Measurements from ENCODE around the gene STON2. TPM values are rescaled to one million over a fixed set of nuclear protein-coding genes. Genes with fewer than 3 reads are reported as not detected.

The STON2 gene
- total RNA-seq, 1 experiment from 2014 or later = 0.36 TPM

DNA sequence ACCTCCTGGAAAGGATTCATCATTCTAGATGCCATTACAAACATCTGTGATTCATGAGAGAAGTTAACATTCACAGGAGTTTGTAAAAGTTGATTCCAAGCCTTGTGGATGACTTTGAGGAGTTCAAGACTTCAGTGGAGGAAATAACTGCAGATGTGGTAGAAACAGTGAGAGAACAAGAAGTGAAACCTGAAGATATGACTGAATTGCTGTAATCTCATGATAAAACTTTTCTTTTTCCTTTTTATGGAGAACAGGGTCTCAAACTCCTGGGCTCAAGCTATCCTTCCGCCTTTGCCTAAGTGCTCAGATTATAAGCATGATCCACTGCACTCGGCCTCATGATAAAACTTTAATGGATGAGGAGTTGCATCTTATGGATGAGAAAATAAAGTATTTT lies 114.9 kb downstream of the STON2 start:
- no peak overlapping the region for H3K27ac ChIP-seq (ENCODE audit: low read length)
- ChIA-PET CTCF (no interaction called here), POLR2A (no interaction called here)
- no peaks in the 10 kb centered on the region for H3K9me3 ChIP-seq (ENCODE audit: control insufficient read depth, insufficient read depth, low read depth, low read length)
- no peak overlapping the region for H3K4me3 ChIP-seq (ENCODE audit: low read depth in 2 of 2, low read length in 2 of 2)
- TF ChIP-seq, protein P1, sequence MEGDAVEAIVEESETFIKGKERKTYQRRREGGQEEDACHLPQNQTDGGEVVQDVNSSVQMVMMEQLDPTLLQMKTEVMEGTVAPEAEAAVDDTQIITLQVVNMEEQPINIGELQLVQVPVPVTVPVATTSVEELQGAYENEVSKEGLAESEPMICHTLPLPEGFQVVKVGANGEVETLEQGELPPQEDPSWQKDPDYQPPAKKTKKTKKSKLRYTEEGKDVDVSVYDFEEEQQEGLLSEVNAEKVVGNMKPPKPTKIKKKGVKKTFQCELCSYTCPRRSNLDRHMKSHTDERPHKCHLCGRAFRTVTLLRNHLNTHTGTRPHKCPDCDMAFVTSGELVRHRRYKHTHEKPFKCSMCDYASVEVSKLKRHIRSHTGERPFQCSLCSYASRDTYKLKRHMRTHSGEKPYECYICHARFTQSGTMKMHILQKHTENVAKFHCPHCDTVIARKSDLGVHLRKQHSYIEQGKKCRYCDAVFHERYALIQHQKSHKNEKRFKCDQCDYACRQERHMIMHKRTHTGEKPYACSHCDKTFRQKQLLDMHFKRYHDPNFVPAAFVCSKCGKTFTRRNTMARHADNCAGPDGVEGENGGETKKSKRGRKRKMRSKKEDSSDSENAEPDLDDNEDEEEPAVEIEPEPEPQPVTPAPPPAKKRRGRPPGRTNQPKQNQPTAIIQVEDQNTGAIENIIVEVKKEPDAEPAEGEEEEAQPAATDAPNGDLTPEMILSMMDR (IDR thresholded peaks at IDR 0.05) = no peak
- TF ChIP-seq TCF7L2 (IDR thresholded peaks at IDR 0.05; ENCODE audit: low read depth, low read length) (no peak), POLR2AphosphoS5 (IDR thresholded peaks at IDR 0.05; ENCODE audit: low read depth, low read length) (no peak)
- H3K4me1 ChIP-seq (ENCODE audit: control insufficient read depth, insufficient read depth, low read length) = no peaks in the 10 kb centered on the region
- in situ Hi-C loops (cut with HindIII; ENCODE audit: low pct_unique_long_range_greater_than_20kb, low sequenced_read_pairs) = no loop called here
- ATAC-seq (no peak), DNase-seq (ENCODE audit: low read depth, low spot score) (no peak)
- no TSS peak for BruUV-seq (replicated peaks)
- intact Hi-C loops (cut with micrococcal nuclease; ENCODE audit: unreplicated experiment) = no loop called here
- H3K36me3 ChIP-seq (ENCODE audit: control insufficient read depth, insufficient read depth, low read length) = no peaks in the 10 kb centered on the region
- H3K27me3 ChIP-seq (ENCODE audit: control insufficient read depth, insufficient read depth, low read length) = no peaks in the 10 kb centered on the region

GRCh38 chr14:81281332-81281731 lies 118.8 kb downstream of the STON2 start:
- in situ Hi-C loops (cut with HindIII; ENCODE audit: low pct_unique_long_range_greater_than_20kb, low sequenced_read_pairs) = no loop called here
- Histone ChIP-seq H3K4me3 (ENCODE audit: low read depth in 2 of 2, low read length in 2 of 2) (no peak overlapping the region), H3K36me3 (ENCODE audit: control insufficient read depth, insufficient read depth, low read length) (no peaks in the 10 kb centered on the region), H3K9me3 (ENCODE audit: control insufficient read depth, insufficient read depth, low read depth, low read length) (no peaks in the 10 kb centered on the region), H3K27me3 (ENCODE audit: control insufficient read depth, insufficient read depth, low read length) (no peaks in the 10 kb centered on the region), H3K27ac (ENCODE audit: low read length) (no peak overlapping the region), H3K4me1 (ENCODE audit: control insufficient read depth, insufficient read depth, low read length) (no peaks in the 10 kb centered on the region)
- BruUV-seq (replicated peaks) = no TSS peak
- CTCF ChIA-PET = no interaction called here
- no peak for ATAC-seq
- TF ChIP-seq TCF7L2 (IDR thresholded peaks at IDR 0.05; ENCODE audit: low read depth, low read length) (no peak), POLR2AphosphoS5 (IDR thresholded peaks at IDR 0.05; ENCODE audit: low read depth, low read length) (no peak), SIN3A (IDR thresholded peaks at IDR 0.05; ENCODE audit: borderline replicate concordance, insufficient read depth, low read depth, low read length) (no peak), REST (IDR thresholded peaks at IDR 0.05; ENCODE audit: insufficient read depth in 1 of 2, low read depth in 2 of 2, low read length in 1 of 2) (no peak)
- TF ChIP-seq, protein P1 (IDR thresholded peaks at IDR 0.05) = no peak
- intact Hi-C loops (cut with micrococcal nuclease; ENCODE audit: unreplicated experiment) = no loop called here
- POLR2A ChIA-PET = no interaction called here
- DNase-seq (ENCODE audit: low read depth, low spot score) = no peak
